Mucosa of rectum (tissue), 2 donors: ENCODE data around the gene KCNH3.

ENCODE experiments used
- H3K27ac ChIP-seq, 2 donors: one replicate each; pipeline ENCODE4 v1.7.0; 2013; ENCODE audit warnings: inconsistent platforms in 2 of 2, low read depth in 2 of 2, low read length in 2 of 2
- H3K27me3 ChIP-seq, 2 donors: one replicate each; pipeline ENCODE4 v1.7.0; 2013; ENCODE audit warnings: low read length in 2 of 2; ENCODE audit not compliant: control insufficient read depth in 2 of 2, insufficient read depth in 2 of 2
- H3K36me3 ChIP-seq, 2 donors: one replicate each; pipeline ENCODE4 v1.7.0; 2013; ENCODE audit warnings: low read length in 2 of 2; ENCODE audit not compliant: control insufficient read depth in 2 of 2, insufficient read depth in 2 of 2
- H3K4me1 ChIP-seq, 2 donors: one replicate each; pipeline ENCODE4 v1.7.0; 2013; ENCODE audit warnings: low read length in 2 of 2, mild to moderate bottlenecking in 1 of 2; ENCODE audit not compliant: control insufficient read depth in 2 of 2, insufficient read depth in 2 of 2
- H3K4me3 ChIP-seq, 2 donors: one replicate each; pipeline ENCODE4 v1.7.0; 2013; ENCODE audit warnings: low read length in 2 of 2
- H3K9ac ChIP-seq, 2 donors: one replicate each; pipeline ENCODE4 v1.7.0; 2013; ENCODE audit warnings: low read length in 2 of 2, low read depth in 1 of 2, mild to moderate bottlenecking in 1 of 2
- H3K9me3 ChIP-seq, 2 donors: one replicate each; pipeline ENCODE4 v1.7.0; 2013; ENCODE audit warnings: low read length in 2 of 2; ENCODE audit not compliant: control insufficient read depth in 2 of 2
- donor health status: healthy.
- donor health status: Normal muscosa, but diverticular disease.

Gene KCNH3

GRCh38 chr12:49583366-49584094 is 44.7 kb downstream of the KCNH3 start:
- Histone ChIP-seq H3K27me3 (no peaks in the 10 kb centered on the region), H3K27ac (no peak overlapping the region), H3K9me3 (no peaks in the 10 kb centered on the region), H3K36me3 (no peaks in the 10 kb centered on the region), H3K4me3 (no peak overlapping the region), H3K9ac (no peak overlapping the region), H3K4me1 (peaks cover 0 to 2% of the 10 kb centered on the region in 2 donors)

DNA sequence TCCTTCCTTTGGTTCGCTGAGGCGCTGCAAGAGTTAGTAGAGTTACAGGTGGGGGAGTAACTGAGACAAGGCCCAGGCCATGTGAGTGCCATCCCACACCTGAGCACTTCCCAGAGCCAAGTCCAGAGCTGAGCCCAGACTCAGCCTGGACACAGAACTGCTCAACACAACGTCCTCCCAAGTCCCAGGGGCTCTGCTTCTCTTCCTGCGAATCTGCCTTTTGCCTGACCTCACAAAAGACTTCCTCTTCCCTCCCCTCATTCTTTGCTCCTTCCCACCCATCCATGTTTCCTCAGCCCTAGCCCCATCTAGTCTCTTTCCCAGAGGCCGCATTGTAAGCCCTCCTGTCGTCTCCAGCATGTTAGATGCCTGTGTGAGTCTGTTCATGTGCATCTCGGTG is 45.8 kb downstream of the KCNH3 start:
- H3K9me3 ChIP-seq, result no peaks in the 10 kb centered on the region
- H3K4me1 ChIP-seq, result peaks cover 0 to 2% of the 10 kb centered on the region in 2 donors
- no peak overlapping the region for H3K9ac ChIP-seq
- H3K4me3 ChIP-seq, result no peak overlapping the region
- no peaks in the 10 kb centered on the region for H3K36me3 ChIP-seq
- H3K27me3 ChIP-seq, result no peaks in the 10 kb centered on the region
- H3K27ac ChIP-seq, result no peak overlapping the region

DNA sequence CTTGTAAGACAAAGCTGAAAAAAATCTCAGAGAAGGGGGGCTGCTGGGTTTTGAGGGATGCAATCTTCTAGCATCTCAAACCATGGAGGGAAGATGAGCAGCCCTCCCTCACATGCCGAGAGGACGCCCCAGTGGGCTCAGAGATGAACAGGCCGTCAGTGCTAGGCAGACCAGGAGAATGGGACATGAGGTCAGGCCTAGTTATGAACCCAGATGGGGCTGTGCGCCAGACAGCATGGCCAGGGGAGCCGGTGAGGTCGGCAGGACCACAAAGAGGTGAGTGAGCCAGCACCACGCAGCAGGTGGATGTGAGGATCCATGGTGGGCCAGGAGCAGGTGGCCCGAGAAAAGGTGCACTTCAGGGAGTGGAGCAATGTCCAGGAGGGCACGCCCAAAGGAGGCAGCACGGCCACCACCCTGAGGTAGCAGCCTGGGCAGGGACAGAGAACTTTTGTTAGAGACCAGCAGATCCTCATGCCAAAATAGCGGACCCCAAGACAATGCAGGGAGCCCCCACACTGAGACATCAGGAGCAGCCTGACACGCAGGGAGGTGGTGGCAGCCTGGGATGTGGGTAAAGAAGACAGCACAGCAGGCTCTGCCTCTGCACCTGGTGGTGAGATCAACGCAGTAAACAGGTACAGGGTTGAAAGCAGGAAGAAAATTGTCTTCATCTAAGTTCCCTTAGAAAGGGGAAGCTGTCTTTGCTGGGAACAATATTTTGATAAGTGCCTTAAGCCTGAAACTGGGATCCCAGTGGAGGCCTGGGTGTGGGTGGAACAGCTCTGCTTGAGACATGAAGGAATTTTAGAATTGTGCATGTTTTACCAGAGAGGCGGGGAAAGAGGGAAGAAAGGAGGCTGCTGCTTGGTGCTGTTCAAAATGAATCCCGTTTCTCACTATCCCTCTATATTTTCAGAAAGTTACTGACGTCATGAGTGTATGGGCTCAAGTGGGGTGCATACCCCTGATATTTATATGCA is 46.9 kb downstream of the KCNH3 start:
- Histone ChIP-seq H3K4me1 (no peaks in the 10 kb centered on the region), H3K27ac (no peak overlapping the region), H3K4me3 (no peak overlapping the region), H3K9ac (no peak overlapping the region), H3K27me3 (no peaks in the 10 kb centered on the region), H3K9me3 (no peaks in the 10 kb centered on the region), H3K36me3 (no peaks in the 10 kb centered on the region)

- no peaks in the 10 kb centered on the region for H3K4me1 ChIP-seq
- H3K9ac ChIP-seq, result no peak overlapping the region
- H3K27ac ChIP-seq, result no peak overlapping the region
- H3K9me3 ChIP-seq, result no peaks in the 10 kb centered on the region
- H3K36me3 ChIP-seq, result no peaks in the 10 kb centered on the region
- H3K27me3 ChIP-seq, result no peaks in the 10 kb centered on the region
- no peak overlapping the region for H3K4me3 ChIP-seq
Measured at GRCh38 chr12:49587174-49587908, 48.5 kb downstream of the KCNH3 start.

- Histone ChIP-seq H3K4me1 (no peaks in the 10 kb centered on the region), H3K27ac (no peak overlapping the region), H3K36me3 (no peaks in the 10 kb centered on the region), H3K4me3 (no peak overlapping the region), H3K9me3 (no peaks in the 10 kb centered on the region), H3K27me3 (no peaks in the 10 kb centered on the region), H3K9ac (no peak overlapping the region)
Measured at GRCh38 chr12:49588281-49588680, 49.5 kb downstream of the KCNH3 start.

DNA sequence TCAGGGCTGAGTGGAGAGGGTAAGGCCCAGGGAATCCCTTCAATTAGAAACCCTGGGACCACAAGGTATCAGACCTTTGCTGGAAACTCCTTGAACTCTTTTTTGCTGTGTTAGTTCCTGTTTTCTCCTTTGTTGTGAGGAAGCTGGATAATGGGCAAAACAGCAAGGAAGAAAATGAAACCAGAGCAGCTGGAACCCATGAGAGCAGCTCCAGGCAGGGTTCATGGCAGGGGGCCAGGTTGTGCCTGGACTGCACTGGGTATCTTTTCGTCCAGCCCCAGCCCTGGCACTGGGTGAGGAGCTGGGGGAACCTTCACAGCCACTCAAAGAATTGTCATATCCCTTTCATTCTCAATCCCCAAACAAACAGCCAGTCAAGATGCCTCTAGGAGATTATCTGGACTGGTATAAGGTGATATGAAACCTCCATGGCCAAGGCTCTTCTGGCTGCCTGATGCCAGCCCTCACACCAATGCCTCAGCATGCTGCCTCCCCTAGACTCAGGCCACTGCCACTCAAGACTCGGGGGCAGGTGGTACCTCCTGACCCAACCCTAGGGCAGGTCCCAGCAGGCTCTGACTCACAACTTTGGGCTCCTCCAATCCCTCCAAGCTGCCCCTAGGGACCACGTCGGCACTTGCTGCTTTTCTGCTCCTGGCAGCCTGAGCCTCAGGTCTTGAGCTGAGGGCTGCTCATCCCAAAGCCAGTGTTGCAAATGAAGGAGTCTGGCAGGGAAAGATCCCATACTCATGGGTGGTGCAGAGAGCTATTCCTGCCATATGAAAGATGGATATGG is 50.1 kb downstream of the KCNH3 start:
- Histone ChIP-seq H3K27ac (no peak overlapping the region), H3K9ac (no peak overlapping the region), H3K4me3 (no peak overlapping the region), H3K27me3 (no peaks in the 10 kb centered on the region), H3K9me3 (no peaks in the 10 kb centered on the region), H3K4me1 (no peaks in the 10 kb centered on the region), H3K36me3 (no peaks in the 10 kb centered on the region)

DNA sequence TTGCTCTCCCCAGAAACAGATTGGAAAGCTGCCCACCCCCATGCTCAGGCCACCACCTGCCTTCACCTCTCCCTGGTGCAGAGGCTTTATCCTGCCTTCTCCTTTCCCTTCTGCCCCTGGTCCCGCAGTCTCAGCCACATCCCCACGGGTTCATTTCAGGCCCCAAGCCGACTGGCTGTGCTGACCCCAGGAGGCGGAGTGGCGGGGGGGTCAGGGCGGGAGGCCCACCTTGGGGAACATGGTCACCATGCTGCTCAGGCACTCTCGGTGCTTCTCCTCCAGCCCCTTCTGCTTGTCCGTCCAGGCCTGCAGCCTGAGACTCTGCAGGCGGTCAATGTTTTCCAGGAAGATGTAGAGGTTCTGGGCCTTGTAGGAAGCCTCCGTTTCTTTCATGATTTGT is 59.7 kb downstream of the KCNH3 start:
- Histone ChIP-seq H3K4me3 (no peak overlapping the region), H3K4me1 (no peaks in the 10 kb centered on the region), H3K27ac (no peak overlapping the region), H3K9ac (no peak overlapping the region), H3K9me3 (no peaks in the 10 kb centered on the region), H3K27me3 (no peaks in the 10 kb centered on the region), H3K36me3 (no peaks in the 10 kb centered on the region)

DNA sequence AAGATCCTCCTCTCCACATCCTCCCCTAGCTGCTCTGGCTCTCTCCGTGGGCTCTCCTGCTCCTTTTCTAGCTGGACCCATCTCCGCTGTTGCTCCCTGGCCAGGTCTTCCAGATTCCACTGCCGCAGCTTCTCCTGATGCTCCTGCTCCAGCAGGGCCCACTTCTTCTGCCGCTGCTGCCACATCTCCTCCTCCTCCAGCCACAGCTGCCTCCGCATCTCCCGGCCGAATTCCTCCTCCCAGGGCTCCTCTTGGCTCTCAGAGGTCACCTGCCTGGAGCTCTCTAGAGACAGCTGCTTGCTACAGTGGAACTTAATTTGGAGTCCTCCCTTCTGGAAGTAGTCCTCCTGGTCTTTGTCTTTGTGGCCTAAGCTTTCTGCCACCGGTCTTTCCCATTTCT is 61.1 kb downstream of the KCNH3 start:
- Histone ChIP-seq H3K36me3 (no peaks in the 10 kb centered on the region), H3K4me3 (no peak overlapping the region), H3K27me3 (no peaks in the 10 kb centered on the region), H3K27ac (no peak overlapping the region), H3K4me1 (no peaks in the 10 kb centered on the region), H3K9ac (no peak overlapping the region), H3K9me3 (no peaks in the 10 kb centered on the region)

DNA sequence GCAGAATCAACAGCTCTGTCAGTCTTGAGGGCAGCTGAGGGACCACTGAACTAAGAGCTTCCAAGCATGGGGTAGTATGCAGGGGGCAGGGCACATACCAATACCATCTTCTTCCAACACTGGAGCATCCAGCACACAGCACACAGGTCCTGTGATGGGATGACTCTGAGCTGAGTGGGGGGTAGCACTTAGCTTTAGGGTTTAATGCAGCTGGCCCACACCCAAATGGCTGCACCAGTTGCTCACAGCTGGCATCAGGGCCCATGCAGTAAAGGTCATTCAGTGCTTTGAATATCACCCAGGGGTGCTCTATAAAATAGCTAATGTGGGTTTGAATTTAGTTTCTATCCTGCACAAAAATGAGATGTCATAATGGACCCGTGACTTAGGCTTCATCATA is 64.9 kb downstream of the KCNH3 start:
- no peak overlapping the region for H3K27ac ChIP-seq
- H3K36me3 ChIP-seq, result no peaks in the 10 kb centered on the region
- no peak overlapping the region for H3K9ac ChIP-seq
- no peaks in the 10 kb centered on the region for H3K4me1 ChIP-seq
- no peak overlapping the region for H3K4me3 ChIP-seq
- no peaks in the 10 kb centered on the region for H3K27me3 ChIP-seq
- H3K9me3 ChIP-seq, result no peaks in the 10 kb centered on the region
